Hypothalamus (tissue), 51 donors: ENCODE results near the gene CCM2.
"Not testable (repeated sequence)": the region's sequence is repeated elsewhere in the genome, so short reads cannot be mapped to it uniquely, and the experiment has no call there.

Experiments
- DNase-seq, 51 donors: peaks; one replicate each; lab custom pipeline; 2025; lab: John Stamatoyannopoulos, UW

CCM2 gene

GRCh38 chr7:45114257-45114656, 114.3 kb downstream of the CCM2 start:
- not testable (repeated sequence) for DNase-seq

DNA sequence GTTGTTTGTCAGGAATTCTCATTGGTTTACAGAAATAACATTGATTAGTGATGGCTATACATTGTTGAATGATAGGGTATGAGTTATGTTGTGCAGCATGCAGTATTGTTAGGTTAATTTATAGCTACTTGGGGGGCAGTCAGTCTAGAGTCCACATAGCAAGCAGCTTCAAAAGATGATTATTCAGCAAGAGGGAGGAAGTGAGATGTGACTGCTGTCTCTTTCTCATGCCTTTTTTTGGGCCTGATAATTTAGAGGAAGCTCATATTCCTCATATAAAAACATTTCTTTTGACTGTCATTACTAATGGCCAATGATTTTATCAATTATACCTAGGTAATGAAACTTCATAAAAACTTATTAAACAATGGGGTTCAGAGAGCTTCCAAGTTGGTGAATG, 114.9 kb downstream of the CCM2 start:
- DNase-seq, result no peak

GRCh38 chr7:45116048-45116447, 116.0 kb downstream of the CCM2 start:
- DNase-seq, result no peak

- no peak for DNase-seq
Observed at GRCh38 chr7:45117582-45117981, 117.6 kb downstream of the CCM2 start.

GRCh38 chr7:45118292-45118691, 118.3 kb downstream of the CCM2 start:
- DNase-seq, result no peak

DNA sequence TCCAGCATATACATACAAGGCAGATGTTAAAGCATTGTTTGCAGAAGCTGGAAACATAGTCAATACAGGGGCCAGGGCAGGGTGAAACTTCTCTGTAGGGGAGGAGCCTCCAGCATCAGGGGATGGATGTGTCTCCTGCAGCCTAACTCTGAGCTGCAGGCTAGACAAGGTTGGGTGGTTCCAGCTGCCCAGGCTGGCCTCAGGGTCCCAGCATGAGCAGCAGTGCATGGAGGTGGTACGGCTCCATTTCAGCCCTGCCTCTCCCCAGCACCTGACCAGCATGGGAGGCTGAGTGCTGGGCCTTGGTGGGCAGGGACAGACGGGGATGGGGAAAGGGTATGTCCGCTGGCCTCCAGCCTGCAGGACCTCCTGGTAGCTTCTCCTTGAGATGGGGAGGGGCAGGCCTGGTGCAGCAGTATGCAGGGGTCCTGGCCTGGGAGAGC, 118.9 kb downstream of the CCM2 start:
- no peak for DNase-seq

DNA sequence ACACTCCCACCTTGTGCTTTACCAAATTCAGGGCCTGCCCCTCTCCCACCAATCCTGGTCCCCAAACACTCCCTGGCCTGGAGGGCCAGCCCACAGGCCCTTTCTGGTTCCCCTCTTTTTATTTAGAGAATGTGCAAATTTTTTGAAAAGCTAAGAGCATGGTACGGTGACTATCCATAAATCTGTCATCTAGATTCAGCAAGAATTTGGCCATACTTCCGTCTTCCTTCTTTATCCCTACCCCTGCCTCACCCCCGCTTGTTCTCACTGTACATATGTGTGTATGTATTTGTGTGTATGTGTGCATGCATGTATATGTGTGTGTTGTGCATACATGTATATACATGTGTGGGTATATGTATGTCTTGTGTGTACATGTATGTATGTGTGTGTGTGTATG, 119.5 kb downstream of the CCM2 start:
- no peak for DNase-seq

DNA sequence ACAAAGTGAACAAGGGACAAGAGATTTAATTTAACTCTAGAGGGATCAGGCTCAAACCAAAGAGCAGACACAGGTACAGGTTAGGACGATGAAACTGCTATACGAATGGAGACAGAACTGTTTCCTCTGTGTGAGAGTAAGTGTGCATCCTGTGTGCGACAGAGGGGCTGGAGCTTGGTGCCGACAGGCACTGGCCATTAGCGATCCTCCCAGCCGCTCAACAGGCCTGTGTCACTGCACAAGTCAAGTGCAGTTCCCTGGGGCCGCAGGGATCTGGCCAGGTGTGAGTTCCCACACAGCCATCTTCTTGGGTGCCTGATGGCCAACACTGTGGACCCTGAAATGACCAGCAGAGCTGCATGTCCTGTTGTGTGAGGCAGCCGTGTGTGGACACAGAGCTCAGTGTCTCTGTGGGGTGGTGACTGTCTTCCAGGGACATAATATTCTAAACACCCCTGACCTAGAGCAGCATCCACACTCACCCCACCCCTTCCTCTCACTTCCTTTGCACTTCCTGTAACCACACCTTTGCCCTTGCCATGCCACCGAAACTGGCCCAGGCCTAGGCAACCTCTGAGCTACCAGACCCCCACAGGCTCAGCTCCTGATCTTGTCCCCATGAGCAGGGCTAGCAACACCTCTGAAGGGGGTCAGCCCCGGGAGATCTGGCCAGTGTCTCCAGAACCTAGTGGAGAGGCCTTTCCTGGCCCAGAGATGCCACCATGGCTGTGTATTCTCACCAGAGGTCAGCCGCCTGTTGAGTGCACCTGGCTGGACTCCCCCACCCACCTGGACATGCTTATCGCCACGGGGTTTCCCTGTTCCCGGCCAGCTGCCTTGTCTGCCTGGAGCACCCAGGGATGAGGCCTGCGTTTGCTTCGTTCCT, 123.2 kb downstream of the CCM2 start:
- peak in 1 of 51 donors; percentile 2 for DNase-seq

GRCh38 chr7:45123913-45124710, 124.1 kb downstream of the CCM2 start:
- no peak for DNase-seq

- no peak for DNase-seq
Observed at GRCh38 chr7:45125193-45125904, 125.3 kb downstream of the CCM2 start.
